Transverse colon (tissue), 1 donor: ENCODE results near the gene SZT2.

ENCODE experiments used
- EP300 ChIP-seq: sonication (generic); formaldehyde crosslinking; IDR thresholded peaks from one replicate; pipeline ENCODE4 v1.6.1; 2017; ENCODE audit warnings: antibody characterized with exemption, low read depth
- POLR2A ChIP-seq: fragments of 450-650 bp; IDR thresholded peaks from one replicate; pipeline ENCODE4 v1.6.1; 2016; ENCODE audit warnings: antibody characterized with exemption, mild to moderate bottlenecking, moderate library complexity

DNA sequence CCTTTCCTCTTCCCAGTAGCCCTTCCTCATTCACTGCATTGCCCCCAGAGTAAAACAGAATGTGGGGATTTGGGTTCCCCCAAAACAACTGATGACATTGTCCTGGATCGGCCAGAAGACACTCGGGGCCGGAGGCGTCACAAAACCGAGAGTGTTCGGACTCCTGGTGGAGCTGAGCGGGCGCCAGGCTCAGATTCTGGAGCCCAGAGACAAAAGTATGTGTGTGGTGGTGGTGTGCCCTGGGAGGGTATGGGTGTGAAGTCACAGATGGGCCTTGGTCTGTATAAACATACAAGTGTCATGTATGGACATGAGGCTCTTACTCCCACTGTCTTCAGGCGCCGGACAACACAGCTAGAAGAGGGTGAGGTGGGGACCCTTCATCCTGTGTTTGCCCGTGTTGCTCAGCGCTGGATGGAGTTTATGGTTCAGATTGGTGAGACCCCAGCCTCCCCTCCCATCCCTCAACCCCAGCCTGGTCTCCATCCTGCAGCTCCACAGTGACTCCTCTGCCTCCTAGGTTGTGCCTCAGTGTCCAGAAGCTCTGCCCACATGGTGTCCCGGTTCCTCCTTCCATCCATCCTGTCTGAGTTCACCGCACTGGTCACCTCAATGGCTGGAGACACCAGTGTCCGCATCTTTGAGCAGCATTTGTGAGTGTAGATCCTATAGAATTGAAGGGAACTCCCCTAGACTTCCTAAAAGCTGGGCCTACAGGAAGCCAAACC, 51.6 kb downstream of the SZT2 start:
- no peak for TF ChIP-seq EP300
- TF ChIP-seq POLR2A = no peak
